Keratinocyte (primary cell): ENCODE data around the gene TP73. TPM values are rescaled to one million over a fixed set of nuclear protein-coding genes. Genes with fewer than 3 reads are reported as not detected.

ENCODE experiments used
- DNase-seq: peaks from one replicate; pipeline ENCODE4 v3.0.0-alpha.2; 2011; ENCODE audit warnings: low read depth, missing footprints, low spot score
- FAIRE-seq: peaks from 2 replicates; lab custom pipeline; 2011; peaks lifted over from hg19 to GRCh38; lab: Jason Lieb, UNC
- H2AFZ ChIP-seq: 2 replicates; pipeline ENCODE4 v1.6.0; 2012; ENCODE audit warnings: low read length, control low read depth, inconsistent platforms; ENCODE audit not compliant: control insufficient read depth
- H3K27ac ChIP-seq: 2 replicates; pipeline ENCODE4 v1.5.1; 2011; ENCODE audit warnings: low read length; ENCODE audit not compliant: control insufficient read depth, insufficient read depth
- H3K27me3 ChIP-seq: 3 replicates; pipeline ENCODE4 v1.6.0; 2011; ENCODE audit warnings: low read length; ENCODE audit not compliant: control insufficient read depth, insufficient read depth; ENCODE audit errors: extremely low read depth
- H3K36me3 ChIP-seq, 2 experiments: 2 replicates in 1 of 2; 3 replicates in 1 of 2; pipeline ENCODE4 v1.5.1; 2011; ENCODE audit warnings: low read length in 2 of 2, mild to moderate bottlenecking in 1 of 2; ENCODE audit not compliant: control insufficient read depth in 2 of 2, insufficient read depth in 2 of 2; ENCODE audit errors: extremely low read depth in 1 of 2
- H3K4me1 ChIP-seq: 3 replicates; pipeline ENCODE4 v1.5.1; 2011; ENCODE audit warnings: low read length; ENCODE audit not compliant: control insufficient read depth, insufficient read depth; ENCODE audit errors: extremely low read depth
- H3K4me2 ChIP-seq: 3 replicates; pipeline ENCODE4 v1.6.0; 2011; ENCODE audit warnings: low read depth, low read length; ENCODE audit not compliant: control insufficient read depth, insufficient read depth; ENCODE audit errors: extremely low read depth
- H3K4me3 ChIP-seq, 3 experiments: fragments of 200-600 bp in 1 of 3; sonication (generic) in 1 of 3; 2 replicates in 2 of 3; 3 replicates in 1 of 3; pipeline ENCODE4 v1.5.1; 2011 to 2016; ENCODE audit warnings: low read length in 3 of 3, mild to moderate bottlenecking in 3 of 3, control low read depth in 2 of 3, inconsistent platforms in 1 of 3, low read depth in 1 of 3, mixed read lengths in 1 of 3, mixed run types in 1 of 3, moderate library complexity in 1 of 3; ENCODE audit not compliant: control insufficient read depth in 2 of 3, insufficient read depth in 2 of 3; ENCODE audit errors: extremely low read depth in 1 of 3
- H3K79me2 ChIP-seq: 2 replicates; pipeline ENCODE4 v1.6.0; 2012; ENCODE audit warnings: low read length; ENCODE audit not compliant: control insufficient read depth, insufficient read depth
- H3K9ac ChIP-seq: 3 replicates; pipeline ENCODE4 v1.6.0; 2011; ENCODE audit warnings: low read length; ENCODE audit not compliant: control insufficient read depth, insufficient read depth; ENCODE audit errors: extremely low read depth
- H3K9me1 ChIP-seq: 3 replicates; pipeline ENCODE4 v1.6.0; 2011; ENCODE audit warnings: low read length; ENCODE audit not compliant: control insufficient read depth, insufficient read depth; ENCODE audit errors: extremely low read depth
- H3K9me3 ChIP-seq: 2 replicates; pipeline ENCODE4 v1.5.1; 2012; ENCODE audit warnings: low read depth, low read length; ENCODE audit not compliant: control insufficient read depth
- H4K20me1 ChIP-seq: 3 replicates; pipeline ENCODE4 v1.6.0; 2011; ENCODE audit warnings: low read length; ENCODE audit not compliant: control insufficient read depth, insufficient read depth; ENCODE audit errors: extremely low read depth
- CTCF ChIP-seq, 3 experiments: IDR thresholded peaks in 1 of 3; conservative IDR thresholded peaks in 1 of 3; optimal IDR thresholded peaks in 1 of 3; 2 replicates in 2 of 3; 3 replicates in 1 of 3; pipeline versions ENCODE3 to v1.5.1; 2011; ENCODE audit warnings: low read length in 3 of 3, mild to moderate bottlenecking in 3 of 3, moderate library complexity in 2 of 3, control low read depth in 1 of 3, inconsistent platforms in 1 of 3; ENCODE audit not compliant: insufficient read depth in 2 of 3; ENCODE audit errors: extremely low read depth in 1 of 3
- EZH2 ChIP-seq: IDR thresholded peaks from one replicate; pipeline ENCODE4 v1.6.1; 2012; ENCODE audit warnings: inconsistent platforms, mild to moderate bottlenecking, low read length, moderate library complexity
- dilution Hi-C: fragments of 300-500 bp; cut with MboI; formaldehyde crosslinking; loops from one replicate; pipeline ENCODE4 v1.7.0; 2020; ENCODE audit warnings: low sequenced_read_pairs; ENCODE audit not compliant: extremely low pct_ligation_motif_present
- polyA plus RNA-seq, 5 experiments: library from polyadenylated mRNA; depleted of rRNA in 3 of 5; stranded (reverse) in 3 of 5; stranded (forward) in 1 of 5; unstranded in 1 of 5; fragments of >200 nt; gene quantifications; 1 replicate in 1 of 5; 2 replicates in 3 of 5; 3 replicates in 1 of 5; pipeline versions ENCODE4 v1.2.1 to v1.2.3, GENCODE V29; 2011 to 2012; ENCODE audit warnings: missing spikeins in 2 of 5, low read depth in 1 of 5, low replicate concordance in 1 of 5

The TP73 gene
- polyA plus RNA-seq, 1 donor (not counting 4 experiments of a cell fraction or from before 2014, with no cell fraction given): 0.14 TPM

GRCh38 chr1:3675436-3675835 is 23.1 kb downstream of the TP73 start:
- DNase-seq (no peak), FAIRE-seq (no peak)
- TF ChIP-seq EZH2 (no peak), CTCF (optimal IDR thresholded peaks at IDR 0.05 in 1 of 3, IDR thresholded peaks at IDR 0.05 in 1 of 3, conservative IDR thresholded peaks at IDR 0.05 in 1 of 3; ENCODE audit: extremely low read depth in 1 of 3, insufficient read depth in 2 of 3, low read length in 3 of 3) (no peak)
- dilution Hi-C loops: no loop called here
- Histone ChIP-seq H3K4me1 (peaks cover 3% of the 10 kb centered on the region), H3K9ac (no peak overlapping the region), H3K9me3 (no peaks in the 10 kb centered on the region), H3K79me2 (no peaks in the 10 kb centered on the region), H3K4me3 (no peak overlapping the region), H2AFZ (no peak overlapping the region), H3K27me3 (peaks cover 11% of the 10 kb centered on the region), H3K27ac (no peak overlapping the region), H3K36me3 (no peaks in the 10 kb centered on the region), H3K4me2 (no peak overlapping the region), H3K9me1 (no peaks in the 10 kb centered on the region), H4K20me1 (no peaks in the 10 kb centered on the region)

- H3K79me2 ChIP-seq: no peaks in the 10 kb centered on the region
- H3K9ac ChIP-seq: no peak overlapping the region
- DNase-seq (no peak), FAIRE-seq (no peak)
- no peaks in the 10 kb centered on the region for H3K9me1 ChIP-seq
- no peak overlapping the region for H2AFZ ChIP-seq
- peaks cover 11% of the 10 kb centered on the region for H3K27me3 ChIP-seq
- H3K27ac ChIP-seq: no peak overlapping the region
- no peak overlapping the region for H3K4me3 ChIP-seq
- H4K20me1 ChIP-seq: no peaks in the 10 kb centered on the region
- H3K36me3 ChIP-seq: no peaks in the 10 kb centered on the region
- no peak overlapping the region for H3K4me2 ChIP-seq
- H3K9me3 ChIP-seq: no peaks in the 10 kb centered on the region
- no peak for TF ChIP-seq CTCF (optimal IDR thresholded peaks at IDR 0.05 in 1 of 3, IDR thresholded peaks at IDR 0.05 in 1 of 3, conservative IDR thresholded peaks at IDR 0.05 in 1 of 3; ENCODE audit: extremely low read depth in 1 of 3, insufficient read depth in 2 of 3, low read length in 3 of 3)
- TF ChIP-seq EZH2: no peak
- dilution Hi-C loops: no loop called here
- peaks cover 9% of the 10 kb centered on the region for H3K4me1 ChIP-seq
Observed at GRCh38 chr1:3676581-3677470, 24.5 kb downstream of the TP73 start.
